ENCODE results near the gene SUPT6H. TPM values are rescaled to one million over a fixed set of nuclear protein-coding genes. Genes with fewer than 3 reads are reported as not detected.

SUPT6H gene
- total RNA-seq (36.7 and 61.6 TPM in 2 replicates), polyA plus RNA-seq (34.7 and 39.1 TPM in 2 replicates), polyA minus RNA-seq (ENCODE audit: low replicate concordance) (195 and 228 TPM in 2 replicates)
- polyA plus RNA-seq (2012): 51.9 and 55.3 TPM in 2 replicates

- peak within 1 kb of the TSS; percentile 54 to 92 (median 88) for H3K4me3 ChIP-seq (replicated peaks in 1 of 4; ENCODE audit: control extremely low read depth in 1 of 4, insufficient read depth in 1 of 4, low read depth in 3 of 4, low read length in 4 of 4)
- peak within 1 kb of the TSS; percentile 97 for H3K4me2 ChIP-seq (ENCODE audit: extremely low read depth, insufficient read depth, low read length)
- peaks cover 72% of the 10 kb centered on the region for H3K79me2 ChIP-seq (ENCODE audit: control insufficient read depth, insufficient read depth, low read length)
- H2AFZ ChIP-seq (ENCODE audit: low read length): peak within 1 kb of the TSS; percentile 64
- no peaks in the 10 kb centered on the region for H4K20me1 ChIP-seq (ENCODE audit: control insufficient read depth, extremely low read depth, insufficient read depth, low read length)
- H3K4me1 ChIP-seq (ENCODE audit: control insufficient read depth, extremely low read depth, insufficient read depth, low read length): peaks cover 5% of the 10 kb centered on the region
- H3K9ac ChIP-seq (ENCODE audit: insufficient read depth, low read length): peak within 1 kb of the TSS; percentile 83
- peak; percentile 79 to 85 for DNase-seq (ENCODE audit: low read depth in 2 of 2)
- TF ChIP-seq CTCF (conservative IDR thresholded peaks at IDR 0.05 in 1 of 2, IDR thresholded peaks at IDR 0.05 in 1 of 2; ENCODE audit: low read depth in 1 of 2, low read length in 2 of 2) (no peak), EZH2 (IDR thresholded peaks at IDR 0.05; ENCODE audit: low read length, missing control alignments) (no peak)
- H3K27me3 ChIP-seq (ENCODE audit: control insufficient read depth, insufficient read depth, low read length): no peaks in the 10 kb centered on the region
- no peaks in the 10 kb centered on the region for H3K9me3 ChIP-seq (ENCODE audit: control insufficient read depth, insufficient read depth, low read depth, low read length)
- H3K36me3 ChIP-seq (ENCODE audit: control insufficient read depth, insufficient read depth, low read length): peaks cover 4% of the 10 kb centered on the region
- H3K27ac ChIP-seq (ENCODE audit: insufficient read depth, low read length): peak within 1 kb of the TSS; percentile 96
Measured at GRCh38 chr17:28661635-28662526, at the start of gene SUPT6H, which contains the start of gene SDF2. TSS of gene SUPT6H (plus strand) at chr17:28662205. CDS start at chr17:28673402, 11,197 bp downstream. TSS of gene SDF2 (minus strand) at chr17:28661906. CDS start at chr17:28661876, 30 bp downstream.

GRCh38 chr17:28612531-28612930, 49.5 kb upstream of the SUPT6H start:
- peaks cover 14% of the 10 kb centered on the region for H3K36me3 ChIP-seq (ENCODE audit: control insufficient read depth, insufficient read depth, low read length)
- H3K79me2 ChIP-seq (ENCODE audit: control insufficient read depth, insufficient read depth, low read length): no peaks in the 10 kb centered on the region
- no peak overlapping the region for H3K27ac ChIP-seq (ENCODE audit: insufficient read depth, low read length)
- no peaks in the 10 kb centered on the region for H3K9me3 ChIP-seq (ENCODE audit: control insufficient read depth, insufficient read depth, low read depth, low read length)
- TF ChIP-seq CTCF (conservative IDR thresholded peaks at IDR 0.05 in 1 of 2, IDR thresholded peaks at IDR 0.05 in 1 of 2; ENCODE audit: low read depth in 1 of 2, low read length in 2 of 2) (no peak), EZH2 (IDR thresholded peaks at IDR 0.05; ENCODE audit: low read length, missing control alignments) (no peak)
- H3K27me3 ChIP-seq (ENCODE audit: control insufficient read depth, insufficient read depth, low read length): no peaks in the 10 kb centered on the region
- H3K9ac ChIP-seq (ENCODE audit: insufficient read depth, low read length): no peak overlapping the region
- no peak overlapping the region for H3K4me2 ChIP-seq (ENCODE audit: extremely low read depth, insufficient read depth, low read length)
- H4K20me1 ChIP-seq (ENCODE audit: control insufficient read depth, extremely low read depth, insufficient read depth, low read length): no peaks in the 10 kb centered on the region
- DNase-seq (ENCODE audit: low read depth in 2 of 2): no peak
- H3K4me1 ChIP-seq (ENCODE audit: control insufficient read depth, extremely low read depth, insufficient read depth, low read length): no peaks in the 10 kb centered on the region
- H3K4me3 ChIP-seq (replicated peaks in 1 of 4; ENCODE audit: control extremely low read depth in 1 of 4, insufficient read depth in 1 of 4, low read depth in 3 of 4, low read length in 4 of 4): no peak overlapping the region
- H2AFZ ChIP-seq (ENCODE audit: low read length): no peak overlapping the region
